ENCODE measurements around the gene SERPINE2. TPM values are rescaled to one million over a fixed set of nuclear protein-coding genes. Genes with fewer than 3 reads are reported as not detected.
A peak's percentile ranks its signal among the peaks of the same experiment; 100 is the strongest.

Gene SERPINE2
- total RNA-seq, 1 donor from 2014 or later = 86.1 TPM

- no peak overlapping the region for H3K27ac ChIP-seq
- peaks cover 0 to 6% of the 10 kb centered on the region in 2 donors for H3K4me1 ChIP-seq
- H3K27me3 ChIP-seq = no peaks in the 10 kb centered on the region
- intact Hi-C loops (cut with DNase I) = no loop called here
- no peak for DNase-seq (ENCODE audit: low spot score in 2 of 2)
- no peak for TF ChIP-seq CTCF (IDR thresholded peaks at IDR 0.05)
- H3K4me3 ChIP-seq = no peak overlapping the region
- no peaks in the 10 kb centered on the region for H3K9me3 ChIP-seq
- H3K36me3 ChIP-seq = no peaks in the 10 kb centered on the region
These were observed 3.2 kb upstream of the SERPINE2 start for GRCh38 chr2:224042191-224042696.

GRCh38 chr2:224041554-224041953 lies 2.5 kb upstream of the SERPINE2 start:
- Histone ChIP-seq H3K9me3 (no peaks in the 10 kb centered on the region), H3K27me3 (no peaks in the 10 kb centered on the region), H3K4me3 (no peak overlapping the region), H3K4me1 (peaks cover 0 to 6% of the 10 kb centered on the region in 2 donors), H3K36me3 (no peaks in the 10 kb centered on the region), H3K27ac (no peak overlapping the region)
- no peak for DNase-seq (ENCODE audit: low spot score in 2 of 2)
- intact Hi-C loops (cut with DNase I) = no loop called here
- TF ChIP-seq CTCF (IDR thresholded peaks at IDR 0.05) = no peak

GRCh38 chr2:224040753-224041152 lies 1.7 kb upstream of the SERPINE2 start:
- TF ChIP-seq CTCF (IDR thresholded peaks at IDR 0.05) = no peak

GRCh38 chr2:224039770-224040440 lies 819 bp upstream of the SERPINE2 start:
- H3K4me1 ChIP-seq = peaks cover 0 to 6% of the 10 kb centered on the region in 2 donors
- no peak for TF ChIP-seq CTCF (IDR thresholded peaks at IDR 0.05)
- no peaks in the 10 kb centered on the region for H3K36me3 ChIP-seq
- H3K27me3 ChIP-seq = no peaks in the 10 kb centered on the region
- H3K9me3 ChIP-seq = no peaks in the 10 kb centered on the region
- no peak for DNase-seq (ENCODE audit: low spot score in 2 of 2)
- intact Hi-C loops (cut with DNase I) = loop anchor here (2.0 kb wide), 2 partner anchors 45 to 245 kb away; no protein-coding TSS in a partner anchor
- no peak overlapping the region for H3K27ac ChIP-seq
- peak overlapping the region; percentile 70 to 73 for H3K4me3 ChIP-seq

More at GRCh38 chr2:224040753-224041152, 1.7 kb upstream of the SERPINE2 start:
- Histone ChIP-seq H3K9me3 (no peaks in the 10 kb centered on the region), H3K27me3 (no peaks in the 10 kb centered on the region), H3K4me1 (peaks cover 0 to 6% of the 10 kb centered on the region in 2 donors), H3K27ac (no peak overlapping the region), H3K36me3 (no peaks in the 10 kb centered on the region), H3K4me3 (no peak overlapping the region)
- no peak for DNase-seq (ENCODE audit: low spot score in 2 of 2)
- intact Hi-C loops (cut with DNase I) = no loop called here

- no peak overlapping the region for H3K27ac ChIP-seq
- peaks cover 0 to 6% of the 10 kb centered on the region in 2 donors for H3K4me1 ChIP-seq
- H3K4me3 ChIP-seq = peak overlapping the region; percentile 70 to 73
- DNase-seq (ENCODE audit: low spot score in 2 of 2) = no peak
- intact Hi-C loops (cut with DNase I) = loop anchor here (2.0 kb wide), 2 partner anchors 44 to 246 kb away; no protein-coding TSS in a partner anchor
- no peaks in the 10 kb centered on the region for H3K27me3 ChIP-seq
- H3K9me3 ChIP-seq = no peaks in the 10 kb centered on the region
- H3K36me3 ChIP-seq = no peaks in the 10 kb centered on the region
- no peak for TF ChIP-seq CTCF (IDR thresholded peaks at IDR 0.05)
These were observed 331 bp downstream of the SERPINE2 start for GRCh38 chr2:224038830-224039079.

Data from ascending aorta (tissue), 2 donors.